DND-41 (cell line): ENCODE results near the gene EVA1C.

Experiments
- ATAC-seq: fragments of 200-7000 bp; cut with Tn5 transposase; 3 replicates; pipeline ENCODE4 v1.9.1; 2021; ENCODE audit warnings: low read depth; ENCODE audit not compliant: insufficient read depth
- DNase-seq: peaks from one replicate; pipeline ENCODE4 v3.0.0-alpha.2; 2020
- H2AFZ ChIP-seq: 2 replicates; pipeline ENCODE4 v1.6.0; 2012; ENCODE audit warnings: low read depth, low read length
- H3K27ac ChIP-seq: 2 replicates; pipeline ENCODE4 v1.5.1; 2012; ENCODE audit warnings: low read length, inconsistent platforms
- H3K27me3 ChIP-seq: fragments of 200-600 bp; sonication (generic); 2 replicates; pipeline ENCODE4 v1.6.0; 2012; ENCODE audit warnings: low read length, mild to moderate bottlenecking, inconsistent platforms; ENCODE audit not compliant: insufficient read depth, poor library complexity
- H3K36me3 ChIP-seq: 2 replicates; pipeline ENCODE4 v1.5.1; 2012; ENCODE audit warnings: low read length, inconsistent platforms; ENCODE audit not compliant: insufficient read depth
- H3K4me1 ChIP-seq: 2 replicates; pipeline ENCODE4 v1.5.1; 2012; ENCODE audit warnings: mild to moderate bottlenecking, low read length; ENCODE audit not compliant: insufficient read depth
- H3K4me2 ChIP-seq: 2 replicates; pipeline ENCODE4 v1.6.0; 2012; ENCODE audit warnings: mild to moderate bottlenecking, moderate library complexity, low read length, inconsistent platforms; ENCODE audit not compliant: insufficient read depth
- H3K4me3 ChIP-seq, 2 experiments: fragments of 200-600 bp in 1 of 2; shearing (Covaris generic) in 1 of 2; 2 replicates each; pipeline ENCODE4 v1.5.1; 2012 to 2016; ENCODE audit warnings: inconsistent platforms in 2 of 2, low read length in 2 of 2, mild to moderate bottlenecking in 2 of 2, low read depth in 1 of 2, moderate library complexity in 1 of 2
- H3K79me2 ChIP-seq: 2 replicates; pipeline ENCODE4 v1.6.0; 2012; ENCODE audit warnings: low read length, inconsistent platforms; ENCODE audit not compliant: insufficient read depth
- H3K9ac ChIP-seq: 2 replicates; pipeline ENCODE4 v1.6.0; 2012; ENCODE audit warnings: low read depth, mild to moderate bottlenecking, inconsistent platforms, low read length, moderate library complexity
- H3K9me3 ChIP-seq: 2 replicates; pipeline ENCODE4 v1.5.1; 2012; ENCODE audit warnings: low read length, moderate library complexity, mild to moderate bottlenecking, inconsistent platforms; ENCODE audit not compliant: insufficient read depth, severe bottlenecking
- H4K20me1 ChIP-seq: 2 replicates; pipeline ENCODE4 v1.6.0; 2012; ENCODE audit warnings: low read length; ENCODE audit not compliant: insufficient read depth
- CTCF ChIP-seq: IDR thresholded peaks from 2 replicates; pipeline ENCODE4 v1.5.1; 2012; ENCODE audit warnings: borderline replicate concordance, low read length, moderate library complexity, mild to moderate bottlenecking; ENCODE audit not compliant: poor library complexity, severe bottlenecking; ENCODE audit errors: extremely low read depth
- EZH2 ChIP-seq: IDR thresholded peaks from 3 replicates; pipeline ENCODE4 v1.6.1; 2012; ENCODE audit warnings: borderline replicate concordance, low read depth, mild to moderate bottlenecking, moderate library complexity, low read length, inconsistent platforms; ENCODE audit not compliant: severe bottlenecking

The EVA1C gene

GRCh38 chr21:32523463-32523862 is 111.0 kb downstream of the EVA1C start:
- Histone ChIP-seq H3K4me2 (no peak overlapping the region), H3K9me3 (no peaks in the 10 kb centered on the region), H3K9ac (no peak overlapping the region), H3K36me3 (no peaks in the 10 kb centered on the region), H3K79me2 (no peaks in the 10 kb centered on the region), H2AFZ (no peak overlapping the region), H3K27ac (no peak overlapping the region), H3K4me1 (no peaks in the 10 kb centered on the region), H3K4me3 (no peak overlapping the region), H3K27me3 (no peaks in the 10 kb centered on the region), H4K20me1 (no peaks in the 10 kb centered on the region)
- TF ChIP-seq EZH2: no peak
- TF ChIP-seq CTCF: no peak
- no peak for DNase-seq
- no peak for ATAC-seq

- Histone ChIP-seq H3K9ac (no peak overlapping the region), H3K27me3 (no peaks in the 10 kb centered on the region), H3K79me2 (no peaks in the 10 kb centered on the region), H4K20me1 (no peaks in the 10 kb centered on the region), H3K4me3 (no peak overlapping the region), H3K36me3 (no peaks in the 10 kb centered on the region), H3K9me3 (no peaks in the 10 kb centered on the region), H3K4me1 (no peaks in the 10 kb centered on the region), H3K4me2 (no peak overlapping the region), H2AFZ (no peak overlapping the region), H3K27ac (no peak overlapping the region)
- DNase-seq (no peak), ATAC-seq (no peak)
- TF ChIP-seq EZH2 (no peak), CTCF (no peak)
Observed at GRCh38 chr21:32523988-32524719, 111.6 kb downstream of the EVA1C start.

GRCh38 chr21:32525282-32525681 is 112.8 kb downstream of the EVA1C start:
- H3K9ac ChIP-seq: no peak overlapping the region
- no peaks in the 10 kb centered on the region for H4K20me1 ChIP-seq
- H3K9me3 ChIP-seq: no peaks in the 10 kb centered on the region

More at GRCh38 chr21:32525282-32525681, 112.8 kb downstream of the EVA1C start:
- no peaks in the 10 kb centered on the region for H3K36me3 ChIP-seq
- H3K79me2 ChIP-seq: no peaks in the 10 kb centered on the region
- no peak for DNase-seq
- H3K27ac ChIP-seq: no peak overlapping the region
- no peaks in the 10 kb centered on the region for H3K4me1 ChIP-seq
- no peak for ATAC-seq
- H3K4me2 ChIP-seq: no peak overlapping the region
- H2AFZ ChIP-seq: no peak overlapping the region
- no peak overlapping the region for H3K4me3 ChIP-seq
- TF ChIP-seq CTCF (no peak), EZH2 (no peak)
- H3K27me3 ChIP-seq: no peaks in the 10 kb centered on the region
